ENCODE measurements around the gene TGM1. TPM values are rescaled to one million over a fixed set of nuclear protein-coding genes. Genes with fewer than 3 reads are reported as not detected.

TGM1 gene
- total and polyA plus RNA-seq, 7 experiments from 2014 or later: 4.8 to 12.9 (median 7.1) TPM; not detected in 2

DNA sequence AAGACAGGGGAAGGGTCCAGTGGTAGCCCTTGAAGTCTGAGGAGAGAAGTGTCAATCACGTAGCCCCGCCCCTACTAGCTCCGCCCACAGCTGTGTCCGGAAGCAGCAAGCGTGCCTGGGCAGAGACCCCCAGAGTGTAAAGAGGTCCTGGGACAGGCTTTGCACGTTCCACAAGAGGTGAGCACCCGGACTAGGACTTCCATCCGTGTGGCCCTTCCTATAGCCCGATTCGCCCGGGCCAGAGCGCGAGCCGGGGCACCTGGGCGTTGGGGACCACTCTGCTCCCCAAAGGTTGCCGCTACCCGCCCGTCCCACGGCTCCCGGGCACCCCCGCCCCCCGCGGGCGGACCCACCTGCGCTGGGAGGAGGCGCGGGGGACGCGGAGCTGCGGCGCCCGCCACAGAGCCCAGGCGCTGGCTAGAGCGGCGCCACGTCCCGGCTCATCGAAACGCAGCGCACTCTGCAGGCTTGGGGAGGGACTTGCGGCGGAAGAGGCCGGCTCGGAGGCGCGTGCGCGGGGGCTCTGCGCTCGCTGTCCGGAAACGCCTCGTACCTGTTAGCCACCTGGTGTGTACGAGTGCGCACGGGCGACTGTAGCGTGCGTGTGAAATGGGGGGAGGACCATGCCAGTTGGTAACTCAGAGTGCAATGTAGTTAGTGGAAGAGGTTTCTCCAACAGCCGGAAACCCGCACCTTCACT, 8.3 kb upstream of the TGM1 start, which contains the start of gene RABGGTA:
RABGGTA (minus strand) TSS at position 464 of the 700 bp plus-strand sequence. CDS start 482 bp downstream, outside the sequence.
- no peaks in the 10 kb centered on the region for H3K9me3 ChIP-seq (ENCODE audit: control insufficient read depth in 2 of 3, low read length in 3 of 3)
- peak; percentile 91 for ATAC-seq
- peak within 1 kb of the TSS; percentile 79 to 95 (median 92) for H3K4me3 Mint-ChIP-seq
- peak; percentile 87 to 97 (median 96) for DNase-seq
- peaks cover 30 to 52% (median 46%) of the 10 kb centered on the region in 7 donors for H3K4me1 Mint-ChIP-seq
- H3K4me1 ChIP-seq (ENCODE audit: control insufficient read depth in 2 of 2, insufficient read depth in 2 of 2, low read length in 2 of 2): peaks cover 17 to 23% of the 10 kb centered on the region in 2 donors
- no peaks in the 10 kb centered on the region for H3K27me3 Mint-ChIP-seq
- peaks cover 0 to 35% (median 0%) of the 10 kb centered on the region in 3 experiments for H3K36me3 ChIP-seq (ENCODE audit: control insufficient read depth in 2 of 3, insufficient read depth in 3 of 3, low read length in 3 of 3)
- POLR2A ChIA-PET: interaction anchor here (0.6 to 4.8 kb wide), 27 partner anchors 8 to 166 kb away, joined by 3 to 87 read pairs (median 5); partner anchors contain the start of genes CHMP4A, CIDEB, DHRS1 and EMC9
- H3K4me3 ChIP-seq (ENCODE audit: low read length): peak within 1 kb of the TSS; percentile 80
- peaks cover 6 to 19% (median 12%) of the 10 kb centered on the region in 5 donors for H3K36me3 Mint-ChIP-seq
- H3K27me3 ChIP-seq (ENCODE audit: control insufficient read depth in 2 of 2, insufficient read depth in 2 of 2, low read length in 2 of 2): no peaks in the 10 kb centered on the region
- CTCF ChIA-PET: interaction anchor here (0.6 to 4.0 kb wide), 13 partner anchors 26 to 1342 kb away, joined by 3 to 24 read pairs (median 3); partner anchors contain the start of genes MDP1 and TINF2
- peak within 1 kb of the TSS; percentile 98 for H3K27ac ChIP-seq (ENCODE audit: low read depth, low read length)
- H3K9me3 Mint-ChIP-seq: no peaks in the 10 kb centered on the region
- intact Hi-C loops (cut with micrococcal nuclease): loop anchor here (1.0 to 5.0 kb wide), 21 partner anchors 8 to 950 kb away; partner anchors contain the start of genes DHRS1 (in 2 of the 2), GMPR2 (in 2 of the 2), IPO4 (in 2 of the 2) and LTB4R2 (in 2 of the 2)
- peak within 1 kb of the TSS; percentile 93 to 100 (median 98) for H3K27ac Mint-ChIP-seq

DNA sequence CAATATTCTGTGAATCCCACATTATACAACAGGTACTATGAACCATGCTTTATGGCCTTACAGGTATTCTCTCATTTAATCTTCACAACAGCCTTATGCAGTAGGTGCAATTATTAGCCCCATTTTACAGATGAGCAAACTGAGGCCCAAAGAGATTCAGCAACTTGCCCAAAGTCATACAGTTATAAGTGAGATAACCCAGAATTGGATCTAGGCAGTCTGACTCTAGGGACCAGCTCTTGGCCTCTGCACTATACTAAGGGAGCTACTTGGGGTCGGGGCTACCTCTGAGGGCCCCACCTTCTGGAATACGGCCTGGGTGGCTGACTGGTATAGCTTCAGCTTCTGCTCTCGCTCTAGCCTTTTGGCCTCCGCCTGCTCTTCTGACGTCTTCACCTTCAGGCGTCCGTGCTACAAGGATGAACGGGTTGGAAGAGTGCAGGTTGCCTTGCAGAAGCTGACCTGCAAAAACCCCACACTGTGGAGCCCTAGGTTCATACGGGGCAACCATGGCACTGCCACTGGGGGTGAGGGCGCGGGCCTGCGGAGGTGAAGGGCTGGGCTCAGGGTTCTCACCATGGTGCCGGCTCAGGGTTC, 7.7 kb upstream of the TGM1 start:
- H3K27me3 ChIP-seq (ENCODE audit: control insufficient read depth in 2 of 2, insufficient read depth in 2 of 2, low read length in 2 of 2): no peaks in the 10 kb centered on the region
- H3K4me3 ChIP-seq (ENCODE audit: low read length): peak overlapping the region; percentile 80
- Mint-ChIP-seq H3K4me1 (peaks cover 30 to 52% (median 46%) of the 10 kb centered on the region in 7 donors), H3K4me3 (peak overlapping the region; percentile 79 to 95 (median 92)), H3K9me3 (no peaks in the 10 kb centered on the region), H3K27me3 (no peaks in the 10 kb centered on the region), H3K27ac (peak overlapping the region; percentile 93 to 100 (median 97)), H3K36me3 (peaks cover 6 to 21% (median 15%) of the 10 kb centered on the region in 5 donors)
- H3K27ac ChIP-seq (ENCODE audit: low read depth, low read length): peak overlapping the region; percentile 98
- H3K4me1 ChIP-seq (ENCODE audit: control insufficient read depth in 2 of 2, insufficient read depth in 2 of 2, low read length in 2 of 2): peaks cover 17 to 23% of the 10 kb centered on the region in 2 donors
- no peaks in the 10 kb centered on the region for H3K9me3 ChIP-seq (ENCODE audit: control insufficient read depth in 2 of 3, low read length in 3 of 3)
- peaks cover 0 to 41% (median 0%) of the 10 kb centered on the region in 3 experiments for H3K36me3 ChIP-seq (ENCODE audit: control insufficient read depth in 2 of 3, insufficient read depth in 3 of 3, low read length in 3 of 3)
- ATAC-seq (no peak), DNase-seq (no peak)
- intact Hi-C loops (cut with micrococcal nuclease): loop anchor here (1.0 to 5.0 kb wide), 21 partner anchors 9 to 949 kb away; partner anchors contain the start of genes DHRS1 (in 2 of the 2), GMPR2 (in 2 of the 2), IPO4 (in 2 of the 2) and LTB4R2 (in 2 of the 2)
- CTCF ChIA-PET: interaction anchor here (0.6 to 4.0 kb wide), 11 partner anchors 26 to 1341 kb away, joined by 3 to 24 read pairs (median 4); partner anchors contain the start of gene TINF2
- POLR2A ChIA-PET: interaction anchor here (0.6 to 4.8 kb wide), 24 partner anchors 9 to 164 kb away, joined by 3 to 87 read pairs (median 5); partner anchors contain the start of genes CHMP4A, CIDEB, DHRS1 and EMC9

DNA sequence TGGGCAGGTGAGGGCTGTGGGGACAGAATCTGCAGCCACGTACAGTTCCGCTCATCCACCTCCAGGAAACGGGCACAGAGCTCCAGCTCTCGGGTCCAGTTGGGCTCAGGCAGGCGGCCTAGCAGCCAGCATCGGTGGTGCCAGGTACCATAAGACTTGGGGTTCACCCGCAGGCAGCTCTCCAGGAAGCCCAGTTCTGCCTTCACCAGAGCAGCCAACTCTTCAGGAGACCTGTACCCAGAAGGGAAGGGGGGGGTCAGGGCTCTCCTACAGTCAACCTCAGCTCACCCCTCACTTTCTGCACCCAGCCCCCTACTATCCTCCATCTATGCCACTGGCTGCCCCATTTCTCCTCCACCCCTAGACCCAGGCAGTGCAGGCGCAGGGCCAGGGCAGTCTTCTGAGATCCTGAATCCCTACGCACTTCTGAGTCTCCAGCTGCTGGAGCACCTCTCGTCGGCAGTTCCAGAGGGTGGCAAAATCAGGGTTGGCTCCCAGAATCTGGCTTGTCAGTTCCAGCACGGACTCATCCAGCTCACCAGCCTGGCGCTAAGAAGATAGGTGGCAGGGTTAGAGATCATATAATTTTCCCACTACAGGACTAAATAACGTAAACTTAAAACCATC, 7.0 kb upstream of the TGM1 start:
- H3K4me3 Mint-ChIP-seq: peak overlapping the region; percentile 79 to 95 (median 92)

DNA sequence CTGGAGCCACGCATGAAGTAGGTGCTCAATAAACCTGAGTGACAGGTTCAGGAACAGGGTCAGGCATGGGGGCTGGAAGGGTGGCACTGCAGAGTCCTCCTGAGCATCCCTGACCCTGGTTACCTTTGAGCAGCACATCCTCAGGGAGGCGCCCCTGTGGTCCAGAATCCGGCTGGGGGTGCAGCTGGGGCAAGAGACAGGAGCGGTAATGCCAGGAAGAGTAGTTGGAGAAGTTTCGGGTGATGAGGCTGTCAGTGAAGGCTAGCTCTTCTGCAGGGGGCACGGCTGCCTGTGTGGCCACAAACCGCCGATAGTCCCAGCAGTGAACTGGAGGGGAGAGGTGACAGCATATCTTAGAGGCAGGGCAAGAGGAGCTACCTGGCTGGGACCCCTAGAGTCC, 6.4 kb upstream of the TGM1 start:
- H3K4me3 Mint-ChIP-seq: peak overlapping the region in 4 of 10 donors; percentile 25 to 93 (median 35)
- no peaks in the 10 kb centered on the region for H3K27me3 Mint-ChIP-seq
- ChIA-PET CTCF (interaction anchor here (1.2 to 4.0 kb wide), 3 partner anchors 26 to 64 kb away, joined by 4 to 24 read pairs (median 9); partner anchors contain the start of gene TINF2), POLR2A (interaction anchor here (1.2 to 4.8 kb wide), 5 partner anchors 27 to 56 kb away, joined by 3 to 87 read pairs (median 37); partner anchors contain the start of genes CHMP4A, DHRS1, LTB4R and LTB4R2)
- H3K27ac ChIP-seq (ENCODE audit: low read depth, low read length): no peak overlapping the region
- H3K9me3 ChIP-seq (ENCODE audit: control insufficient read depth in 2 of 3, low read length in 3 of 3): no peaks in the 10 kb centered on the region
- ATAC-seq (no peak), DNase-seq (no peak)
- peaks cover 17 to 21% of the 10 kb centered on the region in 2 donors for H3K4me1 ChIP-seq (ENCODE audit: control insufficient read depth in 2 of 2, insufficient read depth in 2 of 2, low read length in 2 of 2)
- intact Hi-C loops (cut with micrococcal nuclease): no loop called here
- peaks cover 0 to 53% (median 0%) of the 10 kb centered on the region in 3 experiments for H3K36me3 ChIP-seq (ENCODE audit: control insufficient read depth in 2 of 3, insufficient read depth in 3 of 3, low read length in 3 of 3)
- peaks cover 23 to 46% (median 38%) of the 10 kb centered on the region in 7 donors for H3K4me1 Mint-ChIP-seq
- H3K4me3 ChIP-seq (ENCODE audit: low read length): no peak overlapping the region
- H3K36me3 Mint-ChIP-seq: peaks cover 6 to 26% (median 15%) of the 10 kb centered on the region in 5 donors
- H3K9me3 Mint-ChIP-seq: no peaks in the 10 kb centered on the region
- H3K27ac Mint-ChIP-seq: peak overlapping the region in 2 of 9 donors; percentile 21 to 46
- H3K27me3 ChIP-seq (ENCODE audit: control insufficient read depth in 2 of 2, insufficient read depth in 2 of 2, low read length in 2 of 2): no peaks in the 10 kb centered on the region

More for the DNA sequence above, 7.0 kb upstream of the TGM1 start:
- Histone ChIP-seq H3K4me3 (ENCODE audit: low read length) (no peak overlapping the region), H3K27me3 (ENCODE audit: control insufficient read depth in 2 of 2, insufficient read depth in 2 of 2, low read length in 2 of 2) (no peaks in the 10 kb centered on the region), H3K36me3 (ENCODE audit: control insufficient read depth in 2 of 3, insufficient read depth in 3 of 3, low read length in 3 of 3) (peaks cover 0 to 47% (median 0%) of the 10 kb centered on the region in 3 experiments), H3K9me3 (ENCODE audit: control insufficient read depth in 2 of 3, low read length in 3 of 3) (no peaks in the 10 kb centered on the region), H3K4me1 (ENCODE audit: control insufficient read depth in 2 of 2, insufficient read depth in 2 of 2, low read length in 2 of 2) (peaks cover 17 to 23% of the 10 kb centered on the region in 2 donors), H3K27ac (ENCODE audit: low read depth, low read length) (peak overlapping the region; percentile 98)
- CTCF ChIA-PET: interaction anchor here (1.1 to 4.0 kb wide), 5 partner anchors 27 to 63 kb away, joined by 3 to 24 read pairs (median 9); partner anchors contain the start of gene TINF2
- POLR2A ChIA-PET: interaction anchor here (0.6 to 4.8 kb wide), 14 partner anchors 9 to 160 kb away, joined by 3 to 87 read pairs (median 6); partner anchors contain the start of genes CHMP4A, DHRS1, EMC9 and KHNYN
- Mint-ChIP-seq H3K27me3 (no peaks in the 10 kb centered on the region), H3K36me3 (peaks cover 6 to 23% (median 15%) of the 10 kb centered on the region in 5 donors), H3K9me3 (no peaks in the 10 kb centered on the region), H3K27ac (peak overlapping the region in 8 of 9 donors; percentile 77 to 100 (median 96)), H3K4me1 (peaks cover 25 to 47% (median 40%) of the 10 kb centered on the region in 7 donors)
- intact Hi-C loops (cut with micrococcal nuclease): loop anchor here (2.0 to 5.0 kb wide), 3 partner anchors 42 to 703 kb away; partner anchors contain the start of genes AP1G2 (in 1 of the 2), LTB4R (in 1 of the 2) and LTB4R2 (in 1 of the 2)
- no peak for ATAC-seq
- DNase-seq: no peak

DNA sequence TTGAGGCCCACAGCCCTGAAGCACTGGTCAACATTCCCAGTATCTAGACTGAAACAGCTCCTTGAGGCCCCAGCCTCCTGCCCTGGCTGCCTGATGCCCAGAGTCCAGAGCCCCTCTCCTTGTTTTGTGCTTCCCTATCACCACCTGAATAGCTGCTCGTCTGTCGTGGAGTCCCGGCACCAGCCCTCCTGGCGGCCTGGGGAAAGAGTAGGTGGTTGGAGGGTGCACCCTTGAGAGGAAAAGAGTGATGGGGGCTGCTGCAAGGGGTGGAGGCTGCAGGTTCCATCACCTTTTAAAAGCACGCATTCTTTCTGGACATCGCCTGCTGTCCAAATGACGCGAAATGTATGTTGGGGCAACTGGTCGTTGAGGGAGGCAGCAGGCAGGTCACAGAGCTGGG, 5.2 kb upstream of the TGM1 start:
- DNase-seq (no peak), ATAC-seq (no peak)
- Histone ChIP-seq H3K4me3 (ENCODE audit: low read length) (no peak overlapping the region), H3K9me3 (ENCODE audit: control insufficient read depth in 2 of 3, low read length in 3 of 3) (no peaks in the 10 kb centered on the region), H3K27ac (ENCODE audit: low read depth, low read length) (no peak overlapping the region), H3K27me3 (ENCODE audit: control insufficient read depth in 2 of 2, insufficient read depth in 2 of 2, low read length in 2 of 2) (no peaks in the 10 kb centered on the region), H3K36me3 (ENCODE audit: control insufficient read depth in 2 of 3, insufficient read depth in 3 of 3, low read length in 3 of 3) (peaks cover 0 to 63% (median 0%) of the 10 kb centered on the region in 3 experiments), H3K4me1 (ENCODE audit: control insufficient read depth in 2 of 2, insufficient read depth in 2 of 2, low read length in 2 of 2) (peaks cover 12 to 17% of the 10 kb centered on the region in 2 donors)
- H3K4me1 Mint-ChIP-seq: peaks cover 12 to 34% (median 27%) of the 10 kb centered on the region in 7 donors
- peaks cover 6 to 26% (median 15%) of the 10 kb centered on the region in 5 donors for H3K36me3 Mint-ChIP-seq
- no peak overlapping the region for H3K4me3 Mint-ChIP-seq
- no peaks in the 10 kb centered on the region for H3K27me3 Mint-ChIP-seq
- H3K27ac Mint-ChIP-seq: no peak overlapping the region
- CTCF ChIA-PET: interaction anchor here (0.6 to 1.2 kb wide), 3 partner anchors 25 to 29 kb away, joined by 3 to 4 read pairs (median 4); partner anchors contain the start of gene TINF2
- H3K9me3 Mint-ChIP-seq: no peaks in the 10 kb centered on the region
- POLR2A ChIA-PET: interaction anchor here (1.3 to 4.8 kb wide), 2 partner anchors 25 to 55 kb away, joined by 3 to 87 read pairs; partner anchors contain the start of genes CHMP4A and TINF2
- intact Hi-C loops (cut with micrococcal nuclease): no loop called here
